ENCODE results near the gene PDE4D. TPM values are rescaled to one million over a fixed set of nuclear protein-coding genes. Genes with fewer than 3 reads are reported as not detected.
A peak's percentile ranks its signal among the peaks of the same experiment; 100 is the strongest.

Gene PDE4D
- polyA plus RNA-seq (2012; ENCODE audit: insufficient read length, low read depth): 30.0 TPM

- TF ChIP-seq POLR2AphosphoS5 (IDR thresholded peaks at IDR 0.05; ENCODE audit: low read depth, low read length): no peak
- peak; percentile 93 to 95 for TF ChIP-seq REST (IDR thresholded peaks at IDR 0.05; ENCODE audit: insufficient read depth in 1 of 2, low read depth in 2 of 2, low read length in 2 of 2)
- TF ChIP-seq SIN3A (IDR thresholded peaks at IDR 0.05; ENCODE audit: borderline replicate concordance, insufficient read depth, low read length): no peak
- TF ChIP-seq TAF1 (IDR thresholded peaks at IDR 0.05; ENCODE audit: borderline replicate concordance, insufficient read depth, low read length): no peak
- TF ChIP-seq FOXP2 (optimal IDR thresholded peaks at IDR 0.05; ENCODE audit: borderline replicate concordance, extremely low read depth, extremely low read length, insufficient read depth): no peak
Observed at GRCh38 chr5:59893429-59894227, at the start of gene PDE4D. PDE4D (minus strand) TSS chr5:59893726.

- no peak for TF ChIP-seq FOXP2 (optimal IDR thresholded peaks at IDR 0.05; ENCODE audit: borderline replicate concordance, extremely low read depth, extremely low read length, insufficient read depth)
- TF ChIP-seq POLR2AphosphoS5 (IDR thresholded peaks at IDR 0.05; ENCODE audit: low read depth, low read length): no peak
- TF ChIP-seq REST (IDR thresholded peaks at IDR 0.05; ENCODE audit: insufficient read depth in 1 of 2, low read depth in 2 of 2, low read length in 2 of 2): no peak
- no peak for TF ChIP-seq TAF1 (IDR thresholded peaks at IDR 0.05; ENCODE audit: borderline replicate concordance, insufficient read depth, low read length)
- no peak for TF ChIP-seq SIN3A (IDR thresholded peaks at IDR 0.05; ENCODE audit: borderline replicate concordance, insufficient read depth, low read length)
Observed at GRCh38 chr5:59937633-59938032, 44.1 kb upstream of the PDE4D start.

- TF ChIP-seq SIN3A (IDR thresholded peaks at IDR 0.05; ENCODE audit: borderline replicate concordance, insufficient read depth, low read length): no peak
- TF ChIP-seq FOXP2 (optimal IDR thresholded peaks at IDR 0.05; ENCODE audit: borderline replicate concordance, extremely low read depth, extremely low read length, insufficient read depth): no peak
- no peak for TF ChIP-seq POLR2AphosphoS5 (IDR thresholded peaks at IDR 0.05; ENCODE audit: low read depth, low read length)
- no peak for TF ChIP-seq REST (IDR thresholded peaks at IDR 0.05; ENCODE audit: insufficient read depth in 1 of 2, low read depth in 2 of 2, low read length in 2 of 2)
Observed at GRCh38 chr5:59923465-59923864, 29.9 kb upstream of the PDE4D start.

GRCh38 chr5:59922220-59922619, 28.7 kb upstream of the PDE4D start:
- TF ChIP-seq REST (IDR thresholded peaks at IDR 0.05; ENCODE audit: insufficient read depth in 1 of 2, low read depth in 2 of 2, low read length in 2 of 2) (no peak), FOXP2 (optimal IDR thresholded peaks at IDR 0.05; ENCODE audit: borderline replicate concordance, extremely low read depth, extremely low read length, insufficient read depth) (no peak), SIN3A (IDR thresholded peaks at IDR 0.05; ENCODE audit: borderline replicate concordance, insufficient read depth, low read length) (no peak), POLR2AphosphoS5 (IDR thresholded peaks at IDR 0.05; ENCODE audit: low read depth, low read length) (no peak), TAF1 (IDR thresholded peaks at IDR 0.05; ENCODE audit: borderline replicate concordance, insufficient read depth, low read length) (no peak)
